Endothelial cell of umbilical vein (primary cell): Measurements from ENCODE around the gene SEC14L1. TPM values are rescaled to one million over a fixed set of nuclear protein-coding genes. Genes with fewer than 3 reads are reported as not detected.

Source experiments
- BruUV-seq: library from RNA; stranded (reverse); fragments of 400-500 nt; replicated peaks from 2 replicates; lab custom pipeline; 2021; lab: Mats Ljungman, UMichigan
- CTCF ChIA-PET: fragments of 300-600, 350-600 bp; sonication (Branson Sonifier 250); formaldehyde crosslinking; loops from one replicate; lab custom pipeline; 2021; ENCODE audit warnings: antibody characterized with exemption, inconsistent platforms; lab: Charles Lee
- POLR2A ChIA-PET: fragments of 300-600, 350-600 bp; sonication (Branson Sonifier 250); formaldehyde crosslinking; loops from one replicate; lab custom pipeline; 2021; ENCODE audit warnings: antibody characterized with exemption, inconsistent platforms; lab: Charles Lee
- DNase-seq: peaks from one replicate; pipeline ENCODE4 v3.0.0-alpha.2; 2011; ENCODE audit warnings: low read depth, low spot score
- FAIRE-seq: peaks from 2 replicates; lab custom pipeline; 2011; peaks lifted over from hg19 to GRCh38; lab: Jason Lieb, UNC
- H2AFZ ChIP-seq: 2 replicates; pipeline ENCODE4 v1.6.0; 2012; ENCODE audit warnings: low read depth, low read length, control low read depth, inconsistent platforms
- H3K27ac ChIP-seq: 2 replicates; pipeline ENCODE4 v1.5.1; 2011; ENCODE audit warnings: low read depth, mild to moderate bottlenecking, control low read depth, low read length, moderate library complexity; ENCODE audit not compliant: insufficient read depth
- H3K27me3 ChIP-seq, 2 experiments: 2 replicates each; pipeline versions ENCODE4 v1.6.0 to v1.6.1; 2011; ENCODE audit warnings: low read length in 2 of 2, mixed read lengths in 1 of 2; ENCODE audit not compliant: control insufficient read depth in 2 of 2, insufficient read depth in 2 of 2
- H3K36me3 ChIP-seq, 2 experiments: 2 replicates in 1 of 2; 3 replicates in 1 of 2; pipeline ENCODE4 v1.5.1; 2011; ENCODE audit warnings: low read length in 2 of 2, mild to moderate bottlenecking in 1 of 2, moderate library complexity in 1 of 2; ENCODE audit not compliant: control insufficient read depth in 2 of 2, insufficient read depth in 2 of 2; ENCODE audit errors: extremely low read depth in 1 of 2
- H3K4me1 ChIP-seq: 3 replicates; pipeline ENCODE4 v1.5.1; 2011; ENCODE audit warnings: mild to moderate bottlenecking, low read length; ENCODE audit not compliant: control insufficient read depth, insufficient read depth; ENCODE audit errors: extremely low read depth
- H3K4me2 ChIP-seq: 2 replicates; pipeline ENCODE4 v1.6.1; 2011; ENCODE audit warnings: low read length, control low read depth, mixed read lengths; ENCODE audit not compliant: insufficient read depth
- H3K4me3 ChIP-seq, 3 experiments: fragments of 200-600 bp in 1 of 3; sonication (generic), shearing (Covaris generic) in 1 of 3; replicated peaks in 1 of 3; 2 replicates each; pipeline ENCODE4 v1.5.1; 2011 to 2016; ENCODE audit warnings: control low read depth in 3 of 3, low read length in 3 of 3, mild to moderate bottlenecking in 2 of 3, inconsistent platforms in 1 of 3, low read depth in 1 of 3, moderate library complexity in 1 of 3; ENCODE audit not compliant: insufficient read depth in 1 of 3
- H3K79me2 ChIP-seq: 2 replicates; pipeline ENCODE4 v1.6.0; 2012; ENCODE audit warnings: low read length, inconsistent platforms; ENCODE audit not compliant: control insufficient read depth, insufficient read depth
- H3K9ac ChIP-seq: replicated peaks from 2 replicates; pipeline ENCODE3; 2011; ENCODE audit warnings: low read length, control low read depth; ENCODE audit not compliant: insufficient read depth; ENCODE audit errors: extremely low read depth
- H3K9me1 ChIP-seq: replicated peaks from 3 replicates; pipeline ENCODE4 v1.6.0; 2011; ENCODE audit warnings: mild to moderate bottlenecking, low read length; ENCODE audit not compliant: control insufficient read depth, insufficient read depth; ENCODE audit errors: extremely low read depth
- H3K9me3 ChIP-seq: replicated peaks from 2 replicates; pipeline ENCODE4 v1.5.1; 2012; ENCODE audit warnings: low read length, inconsistent platforms; ENCODE audit not compliant: control insufficient read depth, insufficient read depth
- H4K20me1 ChIP-seq: replicated peaks from 2 replicates; pipeline ENCODE3; 2011; ENCODE audit warnings: mild to moderate bottlenecking, low read length; ENCODE audit not compliant: control insufficient read depth, insufficient read depth; ENCODE audit errors: extremely low read depth
- EZH2 ChIP-seq: IDR thresholded peaks from 2 replicates; pipeline ENCODE4 v1.6.1; 2012; ENCODE audit warnings: borderline replicate concordance, low read depth, mild to moderate bottlenecking, moderate library complexity, low read length, inconsistent platforms; ENCODE audit not compliant: severe bottlenecking
- FOS ChIP-seq: IDR thresholded peaks from 2 replicates; pipeline ENCODE4 v1.6.1; 2011; ENCODE audit warnings: mild to moderate bottlenecking, low read length, moderate library complexity, borderline replicate concordance; ENCODE audit not compliant: insufficient read depth
- GATA2 ChIP-seq: IDR thresholded peaks from 2 replicates; pipeline ENCODE4 v1.7.0; 2011; ENCODE audit warnings: low read depth, mild to moderate bottlenecking, moderate library complexity, mixed read lengths, low read length; ENCODE audit not compliant: insufficient read length, insufficient read depth
- JUN ChIP-seq: IDR thresholded peaks from 2 replicates; pipeline ENCODE4 v1.6.1; 2011; ENCODE audit warnings: borderline replicate concordance, low read depth; ENCODE audit not compliant: insufficient read length, insufficient read depth
- MAX ChIP-seq: IDR thresholded peaks from 2 replicates; pipeline ENCODE4 v1.6.1; 2011; ENCODE audit not compliant: insufficient read depth, insufficient read length
- MYC ChIP-seq: IDR thresholded peaks from one replicate; pipeline ENCODE4 v1.6.1; 2011; ENCODE audit warnings: mild to moderate bottlenecking, low read depth, low read length
- POLR2A ChIP-seq: IDR thresholded peaks from 2 replicates; pipeline ENCODE4 v1.6.1; 2012; ENCODE audit warnings: low read depth, mild to moderate bottlenecking, control low read depth, low read length
- POLR2AphosphoS5 ChIP-seq: IDR thresholded peaks from 2 replicates; pipeline ENCODE4 v1.6.1; 2012; ENCODE audit warnings: low read depth, mild to moderate bottlenecking, control low read depth, low read length, moderate library complexity; ENCODE audit not compliant: insufficient read depth
- dilution Hi-C: fragments of 300-500 bp; cut with MboI; formaldehyde crosslinking; loops from one replicate; pipeline ENCODE4 v1.15.0; 2019; ENCODE audit warnings: low sequenced_read_pairs; ENCODE audit not compliant: extremely low pct_ligation_motif_present
- intact Hi-C: fragments of 100-400 bp; cut with micrococcal nuclease; formaldehyde crosslinking; loops from one replicate; pipeline ENCODE4 v1.10.0; 2022
- polyA plus RNA-seq, 4 experiments: library from polyadenylated mRNA; depleted of rRNA in 3 of 4; stranded (reverse) in 3 of 4; unstranded in 1 of 4; fragments of >200 nt; gene quantifications; 2 replicates each; pipeline versions ENCODE4 v1.2.1 to v1.2.3, GENCODE V29; 2011 to 2012; ENCODE audit warnings: missing spikeins in 1 of 4
- total RNA-seq: library from RNA; stranded (reverse); gene quantifications from 2 replicates; pipeline ENCODE4 v1.2.3, GENCODE V29; 2021
- TF ChIP-seq, protein P1 (sequence below), 2 donors: IDR thresholded peaks; 1 replicate in 1 of 2; 2 replicates in 1 of 2; pipeline ENCODE4 v1.5.1; 2011; ENCODE audit warnings: low read length in 2 of 2, mild to moderate bottlenecking in 2 of 2, moderate library complexity in 2 of 2, control low read depth in 1 of 2, inconsistent platforms in 1 of 2, low read depth in 1 of 2; ENCODE audit not compliant: insufficient read depth in 1 of 2; ENCODE audit errors: extremely low read depth in 1 of 2

SEC14L1 gene
- total and polyA plus RNA-seq, 2 donors (not counting 3 experiments of a cell fraction or from before 2014, with no cell fraction given): 215 to 631 TPM

DNA sequence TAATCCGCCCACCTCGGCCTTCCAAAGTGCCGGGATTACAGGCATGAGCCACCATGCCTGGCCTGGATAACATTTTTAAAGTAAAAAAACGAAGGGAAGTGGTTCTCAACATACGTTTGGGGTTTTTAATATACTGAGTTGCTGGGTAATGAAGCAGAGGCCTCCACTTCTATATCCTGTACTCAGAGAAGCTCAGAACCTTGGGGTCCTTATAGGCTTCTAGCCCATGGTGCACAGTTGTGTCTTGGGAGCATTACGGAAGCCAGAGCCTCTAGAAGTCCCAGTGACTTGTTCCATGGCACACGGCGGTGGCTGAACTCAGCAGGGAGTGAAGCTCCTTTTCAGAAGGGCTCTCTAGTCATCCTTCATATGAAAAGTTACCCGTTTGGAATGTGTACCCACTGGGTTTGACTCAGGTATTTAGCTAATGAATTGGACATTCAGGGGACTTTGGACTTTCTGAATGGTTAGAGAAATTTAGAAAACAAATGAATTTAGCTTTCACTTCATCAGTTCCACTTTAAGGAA is 67.0 kb downstream of the SEC14L1 start:
- H3K9me3 ChIP-seq: no peaks in the 10 kb centered on the region
- H2AFZ ChIP-seq: no peak overlapping the region
- no peak overlapping the region for H3K4me2 ChIP-seq
- H3K4me1 ChIP-seq: peaks cover 61% of the 10 kb centered on the region
- ChIA-PET POLR2A (interaction anchor here (1.2 kb wide), 1 partner anchor 47 kb away, joined by 3 read pairs; no protein-coding TSS in a partner anchor), CTCF (interaction anchor here (0.7 to 3.4 kb wide), 9 partner anchors 23 to 122 kb away, joined by 3 to 16 read pairs (median 3); no protein-coding TSS in a partner anchor)
- H4K20me1 ChIP-seq: no peaks in the 10 kb centered on the region
- peak overlapping the region; percentile 91 for H3K27ac ChIP-seq
- FAIRE-seq (no peak), DNase-seq (no peak)
- TSS peak; percentile 5 for BruUV-seq
- intact Hi-C loops (loop anchor here (2.0 to 5.0 kb wide), 5 partner anchors 25 to 119 kb away; no protein-coding TSS in a partner anchor), dilution Hi-C loops (no loop called here)
- H3K79me2 ChIP-seq: peaks cover 68% of the 10 kb centered on the region
- peaks cover 58 to 65% of the 10 kb centered on the region in 2 experiments for H3K36me3 ChIP-seq
- no peaks in the 10 kb centered on the region for H3K27me3 ChIP-seq
- no peak overlapping the region for H3K4me3 ChIP-seq
- TF ChIP-seq POLR2AphosphoS5 (no peak), MYC (no peak), MAX (no peak), EZH2 (no peak), GATA2 (no peak), FOS (no peak), JUN (no peak), POLR2A (no peak)
- TF ChIP-seq, protein P1, sequence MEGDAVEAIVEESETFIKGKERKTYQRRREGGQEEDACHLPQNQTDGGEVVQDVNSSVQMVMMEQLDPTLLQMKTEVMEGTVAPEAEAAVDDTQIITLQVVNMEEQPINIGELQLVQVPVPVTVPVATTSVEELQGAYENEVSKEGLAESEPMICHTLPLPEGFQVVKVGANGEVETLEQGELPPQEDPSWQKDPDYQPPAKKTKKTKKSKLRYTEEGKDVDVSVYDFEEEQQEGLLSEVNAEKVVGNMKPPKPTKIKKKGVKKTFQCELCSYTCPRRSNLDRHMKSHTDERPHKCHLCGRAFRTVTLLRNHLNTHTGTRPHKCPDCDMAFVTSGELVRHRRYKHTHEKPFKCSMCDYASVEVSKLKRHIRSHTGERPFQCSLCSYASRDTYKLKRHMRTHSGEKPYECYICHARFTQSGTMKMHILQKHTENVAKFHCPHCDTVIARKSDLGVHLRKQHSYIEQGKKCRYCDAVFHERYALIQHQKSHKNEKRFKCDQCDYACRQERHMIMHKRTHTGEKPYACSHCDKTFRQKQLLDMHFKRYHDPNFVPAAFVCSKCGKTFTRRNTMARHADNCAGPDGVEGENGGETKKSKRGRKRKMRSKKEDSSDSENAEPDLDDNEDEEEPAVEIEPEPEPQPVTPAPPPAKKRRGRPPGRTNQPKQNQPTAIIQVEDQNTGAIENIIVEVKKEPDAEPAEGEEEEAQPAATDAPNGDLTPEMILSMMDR (IDR thresholded peaks at IDR 0.05; ENCODE audit: extremely low read depth in 1 of 2, insufficient read depth in 1 of 2, low read depth in 1 of 2, low read length in 2 of 2): no peak
- no peaks in the 10 kb centered on the region for H3K9me1 ChIP-seq
- peak overlapping the region; percentile 33 for H3K9ac ChIP-seq
